Amygdala (tissue), 56 donors: ENCODE data around the gene GGN.
"Not testable (repeated sequence)": the region's sequence is repeated elsewhere in the genome, so short reads cannot be mapped to it uniquely, and the experiment has no call there.

Experiments used
- DNase-seq, 56 donors: peaks; one replicate each; lab custom pipeline; 2025; lab: John Stamatoyannopoulos, UW

GGN gene

DNA sequence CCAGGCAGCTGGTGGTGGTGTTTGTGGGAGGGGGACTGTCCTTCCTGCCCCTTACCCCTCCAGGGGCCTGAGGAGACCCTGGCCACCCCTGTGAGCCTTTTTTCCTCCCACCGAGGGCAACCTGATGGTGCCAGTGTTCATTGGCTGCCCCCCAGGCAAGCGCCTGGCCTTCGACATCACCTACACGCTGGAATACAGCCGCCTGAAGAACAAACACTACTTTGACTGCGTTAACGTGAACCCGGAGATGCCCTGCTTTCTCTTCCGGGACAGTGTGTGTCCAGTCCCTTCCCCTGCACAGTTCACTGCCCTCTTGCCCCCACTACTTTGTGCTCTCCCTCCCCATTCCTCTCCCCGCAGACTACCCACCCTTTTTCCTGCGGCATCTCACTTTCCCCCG lies 20.8 kb downstream of the GGN start:
- DNase-seq, result no peak

DNA sequence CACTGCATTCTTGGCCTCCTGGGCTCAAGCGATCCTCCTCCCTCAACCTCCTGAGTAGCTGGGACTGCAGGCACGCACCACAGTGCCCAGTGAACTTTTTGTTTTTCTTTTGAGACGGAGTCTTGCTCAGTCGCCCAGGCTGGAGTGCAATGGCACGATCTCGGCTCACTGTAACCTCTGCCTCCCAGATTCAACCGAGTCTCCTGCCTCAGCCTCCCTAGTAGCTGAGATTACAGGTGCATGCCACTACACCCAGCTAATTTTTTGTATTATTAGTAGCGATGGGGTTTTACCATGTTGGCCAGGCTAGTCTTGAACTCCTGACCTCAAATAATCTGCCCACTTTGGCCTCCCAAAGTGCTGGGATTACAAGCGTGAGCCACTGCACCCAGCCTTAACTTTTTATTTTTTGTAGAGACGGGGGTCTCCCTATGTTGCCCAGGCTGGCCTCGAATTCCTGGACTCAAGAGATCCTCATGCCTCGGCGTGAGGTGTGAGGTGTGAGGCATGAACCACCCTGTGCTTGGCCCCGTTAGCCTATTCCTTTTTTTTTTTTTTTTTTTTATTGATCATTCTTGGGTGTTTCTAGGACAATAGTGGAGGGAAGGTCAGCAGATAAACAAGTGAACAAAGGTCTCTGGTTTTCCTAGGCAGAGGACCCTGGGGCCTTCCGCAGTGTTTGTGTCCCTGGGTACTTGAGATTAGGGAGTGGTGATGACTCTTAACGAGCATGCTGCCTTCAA lies 24.7 kb downstream of the GGN start:
- not testable (repeated sequence) for DNase-seq

DNA sequence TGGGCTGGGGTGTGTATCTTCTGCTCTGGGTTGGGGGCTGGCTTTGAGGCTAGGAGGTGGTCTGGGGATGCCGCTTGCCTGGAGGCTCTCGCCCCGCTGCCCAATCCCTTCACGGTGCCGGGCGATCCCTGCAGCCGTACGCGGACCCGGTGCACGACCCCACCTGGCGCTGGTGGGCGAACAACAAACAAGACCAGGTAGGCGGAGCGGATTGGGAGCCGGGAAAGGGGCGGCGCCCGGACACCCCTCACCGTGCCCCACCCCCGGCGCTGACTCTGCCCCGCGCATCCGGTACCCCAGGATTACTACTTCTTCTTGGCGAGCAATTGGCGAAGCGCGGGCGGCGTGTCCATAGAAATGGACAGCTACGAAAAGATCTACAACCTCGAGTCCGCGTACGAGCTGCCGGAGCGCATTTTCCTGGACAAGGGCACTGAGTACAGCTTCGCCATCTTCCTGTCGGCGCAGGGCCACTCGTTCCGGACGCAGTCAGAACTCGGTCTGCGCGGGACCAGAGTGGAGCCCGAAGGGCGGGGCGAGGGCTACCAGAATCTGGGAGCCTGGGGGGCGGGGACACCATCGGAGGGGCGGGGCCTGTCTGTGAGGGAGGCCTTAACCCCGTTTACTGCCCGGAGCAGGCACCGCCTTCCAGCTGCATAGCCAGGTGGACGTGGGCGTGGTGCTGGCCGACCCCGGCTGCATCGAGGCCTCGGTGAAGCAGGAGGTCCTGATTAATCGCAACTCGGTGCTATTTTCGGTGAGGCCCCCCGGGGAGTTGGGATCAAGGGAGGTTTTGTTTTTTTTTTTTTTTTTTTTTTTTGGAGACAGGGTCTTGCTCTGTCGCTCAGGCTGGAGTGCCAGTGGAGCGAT lies 25.5 kb downstream of the GGN start:
- DNase-seq, result peak in 9 of 56 donors; percentile 1 to 78 (median 21)

DNA sequence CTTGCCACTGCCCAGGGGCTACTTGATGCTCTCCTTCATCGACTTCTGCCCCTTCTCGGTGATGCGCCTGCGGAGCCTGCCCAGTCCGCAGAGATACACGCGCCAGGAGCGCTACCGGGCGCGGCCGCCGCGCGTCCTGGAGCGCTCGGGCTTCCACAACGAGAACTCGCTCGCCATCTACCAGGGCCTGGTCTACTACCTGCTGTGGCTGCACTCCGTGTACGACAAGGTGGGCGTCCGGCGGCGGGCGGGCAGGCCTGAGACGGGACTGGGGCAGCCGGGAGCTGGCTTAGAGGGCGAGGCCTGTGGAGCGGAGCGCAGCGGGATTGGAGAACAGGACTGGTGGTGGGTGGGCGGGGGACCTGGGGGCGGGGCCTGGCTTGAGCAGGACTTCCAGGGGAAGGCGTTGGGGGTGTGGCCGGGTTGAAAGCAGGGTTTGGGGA lies 26.2 kb downstream of the GGN start:
- peak in 47 of 56 donors; percentile 7 to 78 (median 33) for DNase-seq

DNA sequence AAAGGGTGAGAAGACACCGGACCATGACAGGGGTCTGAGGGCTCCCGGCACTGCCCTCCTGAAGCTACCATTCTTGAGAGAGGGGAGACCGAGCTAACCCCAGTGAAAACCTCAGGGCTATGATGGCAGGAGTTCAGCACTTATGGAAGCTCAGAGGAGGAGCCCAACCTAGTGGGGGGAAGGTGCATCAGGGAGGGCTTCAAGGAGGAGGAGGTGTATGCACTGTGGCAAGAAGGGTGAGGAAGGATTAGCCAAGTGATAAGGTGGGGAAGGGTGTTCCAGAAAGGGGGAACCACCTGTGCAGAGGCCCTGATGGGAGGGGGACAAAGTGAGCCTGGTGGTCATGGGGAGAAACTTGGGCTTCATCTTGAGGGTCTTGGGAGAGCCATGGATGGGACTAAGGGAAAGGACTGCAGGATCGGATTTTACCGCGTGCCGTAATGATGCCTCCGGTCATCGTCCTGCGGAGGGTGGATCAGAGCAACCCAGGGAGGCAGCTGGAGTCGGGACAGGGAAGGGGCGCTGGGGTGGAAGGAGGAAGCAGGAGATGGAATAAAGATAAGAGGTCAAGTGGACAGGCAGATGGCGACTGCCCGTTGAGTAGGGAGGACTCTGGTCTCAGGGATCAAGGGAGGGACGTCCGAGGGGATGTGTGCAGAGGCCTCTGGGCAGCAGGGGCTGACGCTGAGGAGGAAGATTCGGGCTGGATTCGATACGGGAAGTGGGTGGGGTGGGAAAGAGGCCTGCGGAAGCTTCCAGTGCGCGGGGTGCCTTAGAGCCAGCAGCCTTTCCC lies 26.8 kb downstream of the GGN start:
- DNase-seq, result no peak

DNA sequence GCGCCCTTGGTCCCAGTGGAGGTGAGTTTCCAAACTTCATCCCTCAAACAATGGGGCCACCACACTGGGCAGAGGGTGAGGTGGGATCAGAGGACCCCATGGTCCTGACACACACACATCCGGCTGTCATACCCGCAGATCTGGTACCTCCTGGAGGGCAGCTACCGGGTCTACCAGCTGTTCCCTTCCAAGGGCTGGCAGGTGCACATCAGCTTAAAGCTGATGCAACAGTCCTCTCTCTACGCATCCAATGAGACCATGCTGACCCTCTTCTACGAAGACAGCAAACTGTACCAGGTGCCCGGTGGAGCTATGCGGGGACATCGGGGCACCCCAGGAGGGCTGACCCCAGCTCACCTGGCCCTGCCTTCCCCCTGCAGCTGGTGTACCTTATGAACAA lies 27.5 kb downstream of the GGN start:
- no peak for DNase-seq

DNA sequence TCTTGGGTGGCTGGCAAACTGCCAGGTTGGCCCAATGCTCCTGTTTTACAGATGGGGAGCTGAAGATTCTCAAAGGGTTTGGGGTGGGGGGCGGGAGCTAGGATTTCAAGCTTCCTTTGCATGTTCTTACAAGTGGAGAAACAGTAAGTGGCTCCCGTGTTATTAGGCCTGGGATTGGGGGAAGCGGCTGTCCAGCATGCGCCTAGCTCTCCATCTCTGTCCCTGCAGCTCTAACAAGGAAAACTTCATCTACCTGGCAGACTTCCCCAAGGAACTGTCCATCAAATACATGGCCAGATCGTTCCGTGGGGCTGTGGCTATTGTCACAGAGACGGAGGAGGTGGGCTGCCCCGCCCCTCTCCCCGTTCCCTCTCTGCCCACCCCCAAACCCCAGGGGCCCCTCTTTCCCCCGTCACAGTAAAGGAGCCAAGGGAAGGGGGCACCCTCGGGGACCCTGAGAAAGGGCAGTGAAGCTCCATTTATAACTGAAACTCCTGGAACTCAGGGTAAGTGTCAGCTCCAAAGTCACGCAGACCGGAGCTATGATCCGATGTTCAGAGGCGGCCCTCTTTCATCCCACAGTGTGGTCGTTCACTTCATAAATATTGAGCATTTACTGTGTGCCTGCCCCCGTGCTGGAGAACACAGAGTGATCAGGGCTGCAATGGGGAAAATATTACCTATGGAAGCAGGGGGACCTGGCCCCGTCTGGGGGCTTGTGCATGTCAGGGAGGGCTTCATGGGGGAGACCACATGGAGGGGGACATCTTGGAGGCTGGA lies 28.4 kb downstream of the GGN start:
- no peak for DNase-seq

DNA sequence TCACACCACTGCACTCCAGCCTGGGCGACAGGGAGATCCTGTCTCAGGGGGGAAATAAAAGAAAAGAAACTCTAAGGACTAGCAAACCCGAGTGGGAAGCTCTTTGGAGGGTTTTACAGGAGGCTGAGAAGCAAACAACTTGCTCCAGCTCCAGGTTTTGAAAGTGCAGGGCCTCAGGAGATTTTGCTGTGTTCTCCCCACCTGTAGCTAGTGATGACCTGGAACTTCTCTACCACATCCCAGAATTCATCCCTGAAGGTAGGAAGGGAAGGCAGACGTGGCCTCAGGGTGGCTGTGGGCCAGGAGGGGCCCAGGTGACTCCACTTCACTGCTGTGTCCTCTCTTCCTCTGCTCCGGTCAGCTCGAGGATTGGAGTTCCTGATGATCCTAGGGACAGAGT lies 29.8 kb downstream of the GGN start:
- DNase-seq, result no peak

DNA sequence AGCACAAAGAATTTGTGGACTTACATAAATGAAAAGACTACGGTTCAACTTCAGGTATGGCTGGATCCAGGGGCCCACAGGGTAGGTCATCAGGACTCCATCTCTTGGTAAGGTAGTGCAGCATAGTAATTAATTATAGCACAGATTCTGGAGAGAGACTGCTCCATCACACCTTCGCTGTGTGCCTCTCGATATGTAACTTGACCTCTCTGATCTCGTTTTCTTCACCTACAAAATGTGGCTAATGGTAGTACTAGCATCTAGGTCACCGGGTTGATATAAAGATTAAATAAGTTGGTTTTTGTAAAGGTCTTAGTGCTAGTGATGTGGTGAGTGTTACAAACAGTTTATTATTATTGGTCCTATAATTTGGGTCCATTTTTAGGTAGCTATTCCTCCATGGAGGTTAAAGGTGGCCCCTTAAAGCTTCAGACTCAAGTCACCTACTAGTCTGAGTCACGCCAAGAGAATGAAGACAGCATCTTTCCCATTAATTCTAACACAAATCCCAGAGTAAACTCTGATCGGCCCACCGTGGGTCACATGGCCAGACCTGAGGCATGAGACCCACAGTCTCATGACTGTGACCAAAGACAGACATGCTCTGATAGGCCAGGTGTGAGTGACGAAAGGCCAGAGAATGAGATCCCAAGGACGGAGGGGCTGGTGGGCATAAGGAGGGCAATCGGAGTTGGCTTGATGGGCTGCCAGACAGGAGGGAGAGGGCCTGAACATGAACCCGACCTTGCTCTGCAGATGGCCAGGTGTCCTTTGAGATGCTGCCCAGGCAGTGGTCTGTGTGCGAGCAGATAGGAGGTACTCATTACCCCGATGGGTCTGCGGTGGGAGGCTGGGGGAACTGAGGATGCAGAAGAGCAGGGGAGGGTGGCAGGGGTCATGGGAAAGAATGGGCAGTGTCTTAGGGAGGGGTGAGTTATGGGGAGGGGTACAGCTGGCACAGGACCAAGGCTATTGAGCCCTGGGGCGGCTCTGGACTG lies 31.8 kb downstream of the GGN start:
- no peak for DNase-seq

DNA sequence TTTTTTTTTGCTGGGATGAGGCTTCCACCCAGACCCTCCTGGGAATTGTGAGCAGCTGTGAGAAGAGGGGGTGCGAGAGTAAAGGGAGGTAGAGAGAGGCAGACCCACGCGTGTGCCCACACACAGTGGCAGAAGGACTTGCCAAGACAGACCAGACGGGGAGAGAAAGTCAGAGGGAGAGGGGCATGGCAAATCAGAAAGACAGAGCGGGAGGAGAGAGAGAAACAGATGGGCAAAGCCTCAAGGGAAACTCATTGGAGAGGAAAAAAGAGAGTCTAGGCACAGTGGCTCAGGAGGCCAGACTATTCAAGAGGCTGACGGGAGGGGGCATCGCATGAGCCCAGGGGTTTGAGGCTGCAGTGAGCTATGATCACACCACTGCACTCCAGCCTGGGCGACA lies 35.2 kb downstream of the GGN start:
- no peak for DNase-seq

DNA sequence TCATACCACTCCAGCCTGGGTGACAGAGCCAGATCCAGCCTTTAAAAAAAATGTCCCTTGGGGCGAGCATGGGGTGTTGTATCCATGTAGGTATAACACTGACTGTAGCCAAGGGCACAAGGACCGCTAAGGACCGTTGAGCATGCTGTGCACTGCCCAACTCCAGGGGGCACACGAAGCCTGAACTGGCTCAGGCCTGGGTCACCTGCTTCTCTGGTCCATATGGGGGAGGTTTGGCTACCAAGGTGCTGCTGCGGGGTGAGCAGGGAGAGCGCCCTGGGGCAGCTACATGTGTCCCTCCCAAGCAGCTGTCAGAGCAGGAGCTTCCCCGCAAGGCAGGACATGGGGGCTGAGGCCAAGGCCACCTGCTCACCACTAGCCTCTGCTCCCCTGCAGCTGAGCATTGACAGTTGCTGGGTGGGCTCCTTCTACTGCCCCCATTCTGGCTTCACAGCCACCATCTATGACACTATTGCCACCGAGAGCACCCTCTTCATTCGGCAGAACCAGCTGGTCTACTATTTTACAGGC lies 35.9 kb downstream of the GGN start:
- no peak for DNase-seq

DNA sequence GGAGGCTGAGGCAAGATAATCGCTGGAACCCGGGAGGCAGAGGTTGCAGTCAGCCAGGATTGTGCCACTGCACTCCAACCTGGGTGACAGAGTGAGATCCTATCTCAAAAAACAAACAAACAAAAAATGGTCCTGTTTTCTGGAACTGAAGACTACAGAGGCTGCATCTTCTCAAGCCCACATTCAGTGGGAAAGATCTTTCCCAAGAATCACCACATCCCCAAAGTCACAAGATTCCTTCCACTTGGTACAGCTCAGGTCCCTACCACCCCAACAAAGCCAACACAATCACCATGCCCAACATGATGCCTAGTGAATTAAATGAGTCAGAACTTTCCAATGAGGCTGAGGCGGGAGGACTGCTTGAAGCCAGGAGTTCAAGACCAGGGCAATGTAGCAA lies 37.0 kb downstream of the GGN start:
- no peak for DNase-seq

DNA sequence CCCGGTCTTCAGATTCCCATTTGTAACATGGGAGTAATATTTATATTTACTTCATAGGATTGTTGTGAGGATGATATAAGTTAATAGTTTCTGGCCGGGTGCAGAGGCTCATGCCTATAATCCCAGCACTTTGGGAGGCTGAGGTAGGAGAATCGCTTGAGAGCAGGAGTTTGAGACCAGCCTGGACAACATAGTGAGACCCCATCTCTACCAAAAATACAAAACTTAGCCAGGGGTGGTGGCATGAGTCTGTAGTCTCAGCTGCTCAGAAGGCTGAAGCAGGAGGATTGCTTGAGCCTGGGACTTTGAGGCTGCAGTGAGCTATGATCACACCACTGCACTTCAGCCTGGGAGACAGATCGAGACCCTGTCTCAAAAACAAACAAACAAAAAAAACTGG lies 41.0 kb downstream of the GGN start:
- DNase-seq, result no peak

DNA sequence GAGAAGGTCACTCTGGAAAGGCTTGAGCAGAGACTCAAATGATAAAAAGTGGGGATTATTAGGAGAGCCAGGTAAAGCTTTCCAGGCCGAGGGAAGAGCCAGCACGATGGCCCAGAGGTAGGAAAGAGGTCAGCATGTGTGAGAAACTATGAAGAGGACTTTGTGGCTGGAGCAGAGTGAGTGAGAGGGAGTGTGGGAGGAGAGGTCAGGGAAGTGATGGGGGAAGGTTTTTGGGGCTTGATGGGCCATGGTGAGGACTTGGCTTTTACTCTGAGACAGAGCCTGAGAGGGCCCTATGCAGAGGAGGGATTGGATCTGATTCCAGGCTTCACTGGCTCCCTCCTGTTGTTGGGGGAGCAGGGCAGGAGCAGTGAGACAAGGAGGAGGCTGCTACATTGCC lies 46.9 kb downstream of the GGN start:
- no peak for DNase-seq

DNA sequence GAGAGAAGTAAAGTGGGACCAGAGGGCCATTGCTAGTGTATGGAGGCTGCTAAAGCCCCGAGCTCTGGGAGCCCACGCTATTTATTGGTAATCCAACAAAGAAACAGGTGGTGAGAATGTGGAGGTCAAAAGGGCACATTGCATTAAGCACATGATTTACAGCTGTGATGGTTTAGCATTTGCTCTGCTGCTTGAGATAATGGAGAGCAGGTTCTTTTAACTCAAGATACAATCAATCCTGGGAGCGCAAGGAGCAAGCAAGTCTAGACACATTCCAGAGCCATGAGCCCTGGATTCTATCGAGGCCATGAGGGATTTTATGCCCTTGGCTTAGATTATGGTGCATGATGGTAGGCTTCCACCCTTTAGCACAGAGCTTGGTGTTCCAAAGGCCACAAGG lies 48.8 kb downstream of the GGN start:
- DNase-seq, result not testable (repeated sequence)

DNA sequence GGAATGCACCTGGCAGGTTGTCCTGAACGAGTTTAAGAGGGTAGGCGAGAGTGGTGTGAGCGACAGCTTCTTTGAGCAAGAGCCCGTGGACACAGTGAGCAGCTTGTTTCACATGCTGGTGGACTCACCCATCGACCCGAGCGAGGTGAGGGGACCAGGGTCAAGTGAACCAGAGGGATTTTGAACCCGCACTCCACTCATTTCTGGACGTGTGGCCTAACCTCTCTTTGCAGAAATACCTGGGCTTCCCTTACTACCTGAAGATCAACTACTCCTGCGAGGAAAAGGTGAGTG lies 50.5 kb downstream of the GGN start:
- DNase-seq, result peak in 1 of 56 donors; percentile 33

DNA sequence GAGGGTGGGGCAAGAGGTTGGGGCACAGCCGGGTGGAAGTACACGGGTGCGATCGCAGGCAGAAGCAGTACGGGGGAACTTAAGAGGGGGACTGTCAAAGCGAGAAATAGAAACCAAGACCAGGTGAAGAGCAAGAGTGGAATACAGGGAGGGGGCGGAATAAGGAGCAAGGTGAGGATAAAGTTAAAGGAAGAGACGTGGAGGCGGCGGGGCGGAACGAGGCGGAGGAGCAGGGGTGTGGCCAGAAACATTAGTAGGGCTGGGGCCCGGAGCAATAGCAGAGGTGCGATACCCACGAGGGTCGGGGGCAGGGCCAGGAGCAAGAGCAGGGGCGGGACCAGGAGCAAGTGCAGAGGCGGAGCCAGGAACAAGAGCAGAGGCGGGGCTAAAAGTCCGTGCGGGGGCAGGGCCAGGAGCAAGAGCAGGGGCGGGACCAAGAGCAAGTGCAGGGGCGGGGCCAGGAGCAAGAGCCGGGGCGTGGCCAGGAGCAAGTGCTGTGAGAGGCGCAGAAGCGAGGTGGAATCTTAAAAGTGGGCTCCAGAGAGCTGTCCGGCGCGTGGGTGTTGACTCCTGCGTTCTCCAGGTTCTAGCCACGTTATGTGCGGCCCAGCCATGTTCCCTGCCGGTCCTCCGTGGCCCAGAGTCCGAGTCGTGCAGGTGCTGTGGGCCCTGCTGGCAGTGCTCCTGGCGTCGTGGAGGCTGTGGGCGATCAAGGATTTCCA lies 51.0 kb downstream of the GGN start:
- DNase-seq, result peak in 55 of 56 donors; percentile 32 to 96 (median 81)

DNA sequence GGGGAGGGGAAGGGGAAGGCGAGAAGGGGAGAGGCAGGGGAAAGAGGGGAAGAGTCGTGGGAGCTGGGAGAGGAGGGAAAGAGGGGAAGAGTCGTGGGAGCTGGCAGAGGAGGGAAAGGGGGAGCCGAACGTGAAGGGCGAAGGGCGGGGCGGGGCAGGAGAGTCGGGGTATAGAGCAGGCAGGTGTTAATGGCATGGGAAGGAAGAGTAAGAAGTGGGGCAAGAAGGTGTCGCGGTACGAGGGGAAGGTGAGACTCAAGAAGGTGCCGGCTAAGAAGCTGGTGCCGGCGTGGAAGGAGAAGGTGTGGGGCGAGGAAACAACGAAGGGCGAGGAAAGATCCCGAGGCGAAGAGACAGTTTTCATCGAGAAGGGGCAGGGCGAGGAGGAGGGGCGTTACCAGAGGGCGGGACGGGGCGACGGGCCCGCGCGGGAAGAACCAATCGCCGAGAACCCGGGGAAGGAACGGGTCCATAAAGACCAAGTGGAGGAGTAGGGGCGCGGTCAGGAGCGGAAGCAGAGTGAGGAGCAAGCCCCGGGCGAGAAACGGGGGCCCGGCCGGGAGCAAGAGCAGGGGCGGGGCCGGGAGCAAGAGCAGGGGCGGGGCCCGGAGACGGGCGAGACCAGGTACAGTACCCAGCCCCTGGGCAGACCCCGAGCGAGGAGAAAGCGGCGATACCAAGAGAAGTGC lies 51.7 kb downstream of the GGN start:
- peak; percentile 27 to 96 (median 91) for DNase-seq
